Renal cortical epithelial cell (primary cell): ENCODE results near the gene FBLN7. TPM values are rescaled to one million over a fixed set of nuclear protein-coding genes. Genes with fewer than 3 reads are reported as not detected.
"Not testable (repeated sequence)": the region's sequence is repeated elsewhere in the genome, so short reads cannot be mapped to it uniquely, and the experiment has no call there.

Experiments
- DNase-seq: peaks from one replicate; pipeline ENCODE4 v3.0.0-alpha.2; 2011; ENCODE audit warnings: low read depth
- total RNA-seq: library from RNA; depleted of rRNA; stranded (reverse); fragments of >200 nt; gene quantifications from 2 replicates; pipeline ENCODE4 v1.2.3, GENCODE V29; 2014

The FBLN7 gene, protein sequence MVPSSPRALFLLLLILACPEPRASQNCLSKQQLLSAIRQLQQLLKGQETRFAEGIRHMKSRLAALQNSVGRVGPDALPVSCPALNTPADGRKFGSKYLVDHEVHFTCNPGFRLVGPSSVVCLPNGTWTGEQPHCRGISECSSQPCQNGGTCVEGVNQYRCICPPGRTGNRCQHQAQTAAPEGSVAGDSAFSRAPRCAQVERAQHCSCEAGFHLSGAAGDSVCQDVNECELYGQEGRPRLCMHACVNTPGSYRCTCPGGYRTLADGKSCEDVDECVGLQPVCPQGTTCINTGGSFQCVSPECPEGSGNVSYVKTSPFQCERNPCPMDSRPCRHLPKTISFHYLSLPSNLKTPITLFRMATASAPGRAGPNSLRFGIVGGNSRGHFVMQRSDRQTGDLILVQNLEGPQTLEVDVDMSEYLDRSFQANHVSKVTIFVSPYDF
- 0.15 and 0.52 TPM in 2 replicates for total RNA-seq

DNA sequence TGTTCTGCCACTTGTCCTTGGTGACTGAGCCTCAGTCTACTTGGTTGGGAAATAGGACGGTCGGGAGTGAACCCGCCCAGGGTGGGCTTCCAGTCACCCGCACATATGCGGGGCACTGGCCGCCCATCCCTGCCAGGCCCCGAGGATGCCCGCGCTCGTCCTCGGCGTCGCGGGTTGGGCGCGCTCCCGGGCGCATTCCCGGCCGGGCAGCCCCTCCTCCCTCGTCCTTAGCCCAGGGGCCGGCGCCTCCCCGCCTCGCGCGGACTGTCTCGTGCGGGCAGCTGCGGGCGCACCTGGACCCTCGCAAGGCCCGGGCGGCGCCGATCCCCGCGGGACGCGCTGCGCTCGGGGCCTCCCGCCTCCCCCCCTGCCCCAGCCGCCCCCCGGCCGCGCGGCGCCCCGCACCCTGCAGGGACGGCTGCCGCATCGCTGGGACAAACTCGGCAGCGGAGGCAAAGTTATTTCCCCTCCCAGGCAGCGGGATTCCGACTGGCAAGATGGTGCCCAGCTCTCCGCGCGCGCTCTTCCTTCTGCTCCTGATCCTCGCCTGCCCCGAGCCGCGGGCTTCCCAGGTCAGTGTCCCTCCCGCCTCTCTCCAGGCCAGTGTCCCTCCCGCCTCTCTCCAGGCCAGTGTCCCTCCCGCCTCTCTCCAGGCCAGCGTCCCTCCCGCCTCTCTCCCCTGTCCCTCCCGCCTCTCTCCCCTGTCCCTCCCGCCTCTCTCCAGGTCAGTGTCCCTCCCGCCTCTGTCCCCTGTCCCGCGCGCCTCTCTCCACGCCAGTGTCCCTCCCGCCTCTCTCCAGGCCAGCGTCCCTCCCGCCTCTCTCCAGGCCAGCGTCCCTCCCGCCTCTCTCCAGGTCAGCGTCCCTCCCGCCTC, at the start of gene FBLN7:
TSS of gene FBLN7 (plus strand) at position 227 of the 874 bp plus-strand sequence. CDS start at position 498, 271 bp downstream.
- no peak for DNase-seq

DNA sequence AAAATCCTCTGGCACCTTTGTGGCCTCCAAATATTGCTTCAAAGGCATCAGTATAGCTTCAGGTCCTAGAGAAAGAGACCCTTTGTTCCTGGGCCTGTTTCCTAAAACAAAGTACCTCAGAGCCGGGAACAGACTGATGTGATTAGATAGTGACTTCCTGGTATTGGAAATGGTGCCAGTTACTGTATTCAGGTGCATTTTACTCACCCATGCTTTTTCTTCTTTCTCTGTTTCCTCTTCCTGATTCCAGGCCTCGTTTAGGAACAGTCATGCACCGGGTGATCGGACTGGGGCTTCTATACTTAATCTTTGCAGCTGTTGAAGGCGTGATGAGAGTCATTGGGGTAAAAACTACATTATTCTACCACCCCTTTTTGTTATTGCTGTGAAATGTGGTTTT, 48.8 kb upstream of the FBLN7 start:
- DNase-seq: no peak

DNA sequence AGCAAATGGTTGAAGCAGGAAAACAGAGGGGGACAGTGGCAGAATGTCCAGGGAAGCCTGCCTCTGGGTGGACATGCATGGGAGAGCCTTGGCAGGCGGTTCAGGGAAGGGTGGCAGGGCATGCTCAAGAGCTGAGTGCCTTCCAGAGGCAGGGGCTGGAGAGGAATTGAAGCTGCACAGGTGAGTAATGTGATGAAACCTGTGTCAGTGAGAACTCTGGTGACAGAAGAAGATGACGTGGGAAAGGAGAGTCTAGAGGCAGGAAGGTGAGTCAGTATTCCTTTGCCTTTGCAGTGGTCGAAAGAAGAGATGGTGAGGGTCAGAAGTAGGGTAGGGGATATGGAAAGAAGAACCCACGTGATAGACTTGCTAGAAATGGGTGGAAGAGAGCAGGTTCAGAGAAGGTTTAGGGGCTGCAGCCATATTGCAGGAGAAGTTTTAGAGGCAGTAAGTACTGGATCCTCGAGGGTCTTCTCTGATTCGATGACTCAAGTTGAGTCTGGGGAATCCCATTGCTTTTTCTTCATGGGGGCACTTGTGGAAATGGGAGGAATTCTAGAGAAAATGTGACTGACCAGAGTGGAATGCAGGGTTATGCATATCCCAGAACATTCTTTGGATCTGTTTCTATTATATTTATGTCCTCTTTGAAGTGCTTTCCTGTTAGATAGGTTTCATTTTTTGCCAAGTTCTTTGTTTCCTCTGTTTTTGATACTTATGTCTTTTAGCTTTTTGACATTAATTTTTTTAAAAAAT, 45.7 kb upstream of the FBLN7 start:
- DNase-seq: peak; percentile 65

DNA sequence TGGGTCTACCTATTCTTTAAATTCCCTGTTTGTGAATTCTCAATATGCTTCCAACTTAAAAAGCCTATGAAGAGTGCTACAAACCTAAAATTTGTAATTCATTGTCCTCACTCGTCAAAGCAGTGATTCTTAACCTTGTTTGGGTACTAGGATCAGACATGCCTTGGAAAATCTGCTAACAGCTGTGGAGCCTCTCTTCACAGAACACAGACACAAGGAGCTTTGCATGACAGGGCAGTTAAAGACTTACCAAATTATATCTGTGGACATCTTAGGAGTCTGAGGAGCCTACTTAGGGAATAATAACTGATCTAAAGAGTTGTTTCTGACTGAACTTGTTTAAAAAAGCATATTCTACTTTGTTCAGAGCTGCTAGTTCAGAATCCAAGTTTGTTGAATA, 45.0 kb upstream of the FBLN7 start:
- DNase-seq: no peak

DNA sequence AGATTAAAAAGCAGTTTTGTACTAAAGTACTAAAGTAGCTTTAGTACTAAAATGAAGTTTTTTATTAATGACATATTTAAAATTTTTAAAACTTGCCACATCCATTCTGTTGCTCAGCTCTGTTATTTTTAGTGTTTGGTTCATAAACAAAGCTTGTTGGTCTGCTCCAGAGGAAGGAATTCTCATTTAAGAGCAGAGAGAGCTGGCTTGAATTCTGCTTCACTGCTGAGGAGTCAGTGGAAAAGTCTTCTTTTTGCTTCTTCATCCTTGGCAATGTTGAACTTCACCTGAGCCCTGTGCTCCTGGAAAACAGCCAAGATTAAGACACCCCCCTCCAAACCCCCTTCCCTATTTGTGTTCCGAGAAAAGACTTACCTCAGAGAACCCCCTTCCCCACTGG, 42.5 kb upstream of the FBLN7 start:
- DNase-seq: no peak

DNA sequence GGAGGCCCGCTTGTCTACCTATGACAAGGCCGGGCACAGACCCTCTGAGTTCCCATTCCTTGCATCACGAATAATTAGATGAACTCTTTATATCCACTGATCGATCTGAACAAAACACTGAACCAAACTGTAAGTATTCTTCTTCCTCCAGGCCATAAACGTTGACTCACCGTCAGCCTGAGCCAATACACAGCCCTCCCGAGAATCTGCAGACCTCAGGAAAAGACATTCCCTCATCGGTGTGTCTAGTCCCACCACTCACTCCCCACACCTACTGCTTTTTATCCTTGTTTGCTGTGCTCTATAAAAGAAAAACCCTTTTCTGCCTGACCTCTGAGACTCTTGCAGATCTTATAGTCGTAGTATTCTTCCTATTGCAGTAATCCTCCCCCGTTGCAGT, 42.1 kb upstream of the FBLN7 start:
- DNase-seq: no peak

DNA sequence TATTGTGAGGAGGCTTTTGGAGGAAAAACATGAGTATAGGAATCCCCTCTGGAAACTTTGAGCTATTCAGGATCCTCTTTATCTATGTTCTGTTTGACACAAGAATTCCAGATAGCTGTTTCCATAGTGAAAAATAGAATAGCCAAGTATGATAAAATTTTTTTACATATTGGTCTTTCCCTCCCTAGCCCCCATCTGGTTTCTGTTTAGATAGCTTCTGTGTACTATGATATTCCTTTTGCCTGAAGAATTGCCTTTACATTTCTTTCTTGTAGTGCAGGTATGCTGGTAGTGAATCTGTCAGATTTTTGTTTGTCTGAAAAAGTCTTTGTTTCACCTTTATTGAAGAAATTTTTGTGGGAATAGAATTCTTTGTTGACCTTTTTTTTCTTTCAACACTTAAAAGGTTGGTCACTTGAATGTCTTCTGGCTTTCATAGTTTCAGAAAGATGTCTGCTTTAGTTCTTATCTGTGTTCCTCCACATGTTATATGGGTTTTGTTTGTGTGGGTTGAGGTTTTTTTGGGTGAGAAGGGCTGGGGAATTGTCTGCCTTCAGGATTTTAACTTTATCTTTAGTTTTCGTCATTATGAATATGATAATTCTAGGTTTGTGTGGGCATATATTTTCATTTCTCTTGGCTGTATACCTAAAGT, 29.9 kb upstream of the FBLN7 start:
- DNase-seq: no peak

DNA sequence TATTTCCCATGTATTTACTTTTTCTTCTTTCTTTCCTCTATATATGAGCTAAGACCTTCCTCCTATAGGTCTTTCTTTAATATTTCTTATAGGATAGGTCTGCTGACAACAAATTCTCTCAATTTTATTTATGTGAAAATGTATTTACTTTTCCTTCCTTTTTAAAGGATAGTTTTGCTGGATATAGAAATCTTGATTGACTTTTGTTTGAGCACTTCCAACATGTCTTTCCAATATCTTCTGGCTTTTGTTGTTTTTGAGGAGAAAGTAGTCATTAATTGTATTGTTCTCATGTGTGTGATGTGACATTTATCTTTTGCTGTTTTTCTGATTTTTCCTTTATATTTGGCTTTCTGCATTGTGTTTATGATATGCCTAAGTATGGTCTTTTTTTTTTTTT, 28.9 kb upstream of the FBLN7 start:
- no peak for DNase-seq

DNA sequence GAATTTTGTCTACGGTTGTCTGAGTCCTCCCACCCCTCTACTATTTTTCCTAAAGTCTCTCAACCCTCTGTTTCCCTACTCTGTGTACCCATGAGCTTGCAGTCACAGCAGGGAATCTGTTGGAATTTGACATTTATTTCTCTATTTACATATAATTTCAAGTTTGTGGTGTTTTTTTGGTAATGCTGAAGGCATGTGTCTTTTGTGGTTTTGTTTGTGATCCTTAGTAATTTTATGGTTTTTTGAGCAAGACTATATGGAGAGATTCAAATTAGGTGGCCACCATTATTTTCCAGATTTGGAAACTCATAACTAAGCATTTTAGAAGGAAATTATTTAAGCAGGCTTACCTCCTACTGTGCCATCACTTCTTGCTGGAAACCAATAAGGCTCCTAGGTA, 27.2 kb upstream of the FBLN7 start:
- DNase-seq: no peak

DNA sequence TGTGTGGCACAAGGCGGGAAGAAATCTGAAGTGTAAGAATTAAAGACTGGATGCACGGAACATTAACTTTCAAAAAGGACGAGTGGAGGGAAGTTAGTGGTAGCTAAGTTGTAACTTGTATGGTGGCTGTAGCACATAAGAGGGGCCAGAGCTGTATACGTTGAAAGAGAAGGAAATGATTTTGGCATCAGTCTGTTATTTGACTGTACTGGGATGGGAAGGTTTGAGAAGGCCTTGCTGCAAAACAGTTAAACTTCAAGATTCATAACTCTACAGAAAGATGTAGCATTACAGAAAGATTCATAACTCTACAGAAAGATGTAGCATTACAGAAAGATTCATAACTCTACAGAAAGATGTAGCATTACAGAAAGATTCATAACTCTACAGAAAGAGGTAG, 24.8 kb upstream of the FBLN7 start:
- DNase-seq: not testable (repeated sequence)

DNA sequence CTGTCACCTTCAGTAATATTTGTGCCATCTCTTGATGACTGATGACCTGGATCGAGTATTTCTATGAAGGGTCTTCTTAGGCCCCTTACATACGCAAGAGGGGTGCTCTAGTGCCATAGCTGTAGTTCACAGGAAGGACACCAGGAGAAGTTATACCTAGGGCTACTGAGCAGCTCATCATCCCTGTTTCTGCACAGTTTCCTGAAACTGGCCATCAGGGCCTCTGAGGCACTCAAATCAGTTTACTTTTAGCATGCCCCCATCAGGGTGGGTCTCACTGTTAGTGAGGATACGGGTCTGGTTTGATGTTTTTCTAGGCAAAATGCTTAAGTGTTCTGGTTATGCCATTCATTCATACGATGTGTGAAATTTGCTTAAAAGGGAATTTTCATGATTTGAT, 20.0 kb upstream of the FBLN7 start:
- DNase-seq: no peak

DNA sequence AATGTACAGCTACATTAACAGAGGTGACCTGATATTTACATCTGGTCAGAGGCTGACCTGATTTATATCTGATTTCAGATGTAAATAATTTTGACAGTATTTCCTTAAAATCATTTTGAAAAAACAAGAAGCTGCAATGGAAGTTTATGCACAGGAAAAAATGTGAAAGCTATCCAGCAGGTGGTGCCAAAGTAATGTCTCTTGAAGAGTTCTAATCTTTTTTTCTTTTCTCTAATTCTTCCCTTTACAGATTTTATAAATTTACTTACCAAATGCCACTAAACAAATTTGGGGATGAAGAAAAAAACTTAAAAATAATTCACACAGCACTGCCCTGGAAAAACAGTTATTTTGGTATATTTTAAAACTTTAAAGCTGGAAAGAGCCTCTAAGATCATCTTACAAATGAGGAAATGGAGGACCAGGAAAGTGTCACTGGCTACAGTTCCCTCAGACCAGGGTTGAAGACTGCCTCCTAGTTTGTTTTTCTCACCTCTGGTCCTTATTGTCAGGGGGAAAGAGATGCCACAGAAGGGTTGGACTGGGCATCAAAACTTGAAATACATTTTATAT, 16.4 kb upstream of the FBLN7 start:
- DNase-seq: peak; percentile 70

DNA sequence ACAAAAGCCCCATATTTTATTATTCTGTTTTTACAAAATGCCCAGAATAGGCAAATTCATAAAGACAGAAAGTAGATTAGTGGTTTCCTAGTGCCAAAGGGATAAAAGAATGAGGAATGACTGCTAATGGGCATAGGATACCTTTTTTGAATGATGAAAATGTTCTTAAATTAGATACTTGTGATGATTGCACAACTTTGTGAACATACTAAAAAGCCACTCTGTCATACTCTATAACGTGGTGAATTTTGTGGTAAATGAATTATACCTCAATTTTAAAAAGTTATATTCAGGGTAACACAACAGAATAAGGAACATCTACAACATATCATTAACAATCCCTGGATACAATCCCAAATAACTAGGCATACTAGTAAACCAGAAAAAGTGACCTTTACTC, 9.1 kb upstream of the FBLN7 start:
- DNase-seq: no peak

DNA sequence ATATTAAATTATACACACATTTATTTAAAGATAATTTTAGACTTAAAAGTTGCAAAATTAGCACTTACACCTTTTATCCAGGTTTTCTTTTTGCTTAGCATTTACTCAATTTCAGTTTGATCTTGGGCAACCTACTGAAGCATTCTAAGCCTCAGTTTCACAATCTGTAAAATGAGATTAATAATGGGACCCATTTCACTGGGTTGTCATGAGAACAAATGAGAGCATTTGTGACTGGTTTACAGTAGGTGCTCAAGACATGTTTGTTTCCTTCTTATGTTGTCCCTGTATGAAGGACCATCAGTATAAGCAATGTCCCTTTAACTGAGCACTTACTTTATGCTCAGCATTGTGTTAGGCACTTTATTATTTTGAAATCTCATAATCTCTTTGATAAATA, 4.8 kb upstream of the FBLN7 start:
- no peak for DNase-seq

DNA sequence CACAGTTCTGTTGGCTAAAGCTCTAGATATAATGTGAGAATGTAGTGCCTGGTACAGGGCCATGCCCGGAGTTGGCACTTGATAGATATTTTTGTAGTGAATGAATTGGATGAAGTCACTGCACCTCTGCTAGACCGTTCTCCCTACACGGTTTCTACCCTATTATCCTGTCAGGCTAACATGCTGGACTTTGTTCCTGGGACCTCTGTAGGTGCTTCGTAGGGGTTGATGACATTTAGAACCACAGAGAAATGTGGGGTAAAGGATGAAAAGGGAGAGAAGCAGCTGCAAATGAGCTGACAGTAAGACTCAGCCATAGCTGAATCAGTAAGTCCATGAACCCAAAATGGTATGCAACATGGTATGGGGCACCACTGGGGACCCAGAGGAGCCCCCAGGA, 4.1 kb upstream of the FBLN7 start:
- DNase-seq: no peak

DNA sequence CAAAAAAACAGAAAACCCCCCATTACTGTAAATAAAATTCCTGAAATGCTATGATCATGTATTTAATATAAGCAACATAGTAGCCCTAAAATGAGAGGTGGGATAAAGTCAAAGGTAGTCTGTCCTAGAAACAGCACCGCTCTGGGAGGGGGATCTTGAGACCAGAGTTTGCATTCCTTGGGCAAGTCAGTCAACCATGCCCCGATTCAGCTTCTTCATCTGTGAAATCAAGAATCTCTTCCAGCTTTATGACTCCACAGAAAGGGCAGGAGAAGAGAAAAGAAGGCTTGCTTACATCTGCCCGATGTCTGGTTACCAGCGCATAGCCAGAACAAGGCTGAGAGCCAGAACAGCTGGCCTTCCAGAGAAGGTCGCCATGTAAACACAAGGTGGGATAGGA, 2.1 kb upstream of the FBLN7 start:
- peak; percentile 45 for DNase-seq

DNA sequence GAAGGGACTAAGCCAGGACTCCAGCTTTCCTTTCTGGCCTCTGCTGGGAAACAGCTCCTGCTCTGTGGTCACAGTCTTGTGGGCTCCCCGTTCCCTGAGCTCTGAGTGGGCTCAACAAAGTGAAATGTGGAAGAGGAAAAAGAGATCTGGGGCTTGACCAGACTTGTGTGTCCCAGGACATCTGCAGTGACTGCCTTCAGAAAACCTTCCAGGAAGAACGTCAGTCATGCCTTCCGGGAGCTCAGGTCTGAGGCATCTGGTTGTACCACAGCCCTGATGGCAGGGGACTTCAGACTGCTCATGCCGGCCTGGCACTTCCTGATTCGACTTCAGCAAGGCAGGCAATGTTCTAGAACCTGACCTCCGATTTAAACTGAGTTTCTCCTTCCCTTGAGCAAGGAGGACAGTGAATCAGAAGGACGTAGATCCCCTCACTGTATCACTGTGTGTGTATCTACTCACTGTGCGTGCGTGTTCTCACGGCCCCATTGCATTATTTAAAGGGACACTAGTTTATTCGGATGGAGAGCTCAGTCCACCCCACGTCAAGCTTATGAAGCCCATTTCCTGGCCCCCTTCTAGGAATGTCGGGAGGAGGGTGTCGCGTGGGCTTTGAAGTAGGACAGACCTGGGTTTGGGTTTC, 548 bp upstream of the FBLN7 start:
- no peak for DNase-seq

DNA sequence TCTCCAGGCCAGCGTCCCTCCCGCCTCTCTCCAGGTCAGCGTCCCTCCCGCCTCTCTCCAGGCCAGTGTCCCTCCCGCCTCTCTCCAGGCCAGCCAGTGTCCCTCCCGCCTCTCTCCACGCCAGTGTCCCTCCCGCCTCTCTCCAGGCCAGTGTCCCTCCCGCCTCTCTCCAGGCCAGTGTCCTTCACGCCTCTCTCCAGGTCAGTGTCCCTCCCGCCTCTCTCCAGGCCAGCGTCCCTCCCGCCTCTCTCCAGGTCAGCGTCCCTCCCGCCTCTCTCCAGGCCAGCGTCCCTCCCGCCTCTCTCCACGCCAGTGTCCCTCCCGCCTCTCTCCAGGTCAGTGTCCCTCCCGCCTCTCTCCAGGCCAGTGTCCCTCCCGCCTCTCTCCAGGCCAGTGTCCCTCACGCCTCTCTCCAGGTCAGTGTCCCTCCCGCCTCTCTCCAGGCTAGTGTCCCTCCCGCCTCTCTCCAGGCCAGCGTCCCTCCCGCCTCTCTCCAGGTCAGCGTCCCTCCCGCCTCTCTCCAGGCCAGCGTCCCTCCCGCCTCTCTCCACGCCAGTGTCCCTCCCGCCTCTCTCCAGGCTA, 939 bp downstream of the FBLN7 start:
- not testable (repeated sequence) for DNase-seq

DNA sequence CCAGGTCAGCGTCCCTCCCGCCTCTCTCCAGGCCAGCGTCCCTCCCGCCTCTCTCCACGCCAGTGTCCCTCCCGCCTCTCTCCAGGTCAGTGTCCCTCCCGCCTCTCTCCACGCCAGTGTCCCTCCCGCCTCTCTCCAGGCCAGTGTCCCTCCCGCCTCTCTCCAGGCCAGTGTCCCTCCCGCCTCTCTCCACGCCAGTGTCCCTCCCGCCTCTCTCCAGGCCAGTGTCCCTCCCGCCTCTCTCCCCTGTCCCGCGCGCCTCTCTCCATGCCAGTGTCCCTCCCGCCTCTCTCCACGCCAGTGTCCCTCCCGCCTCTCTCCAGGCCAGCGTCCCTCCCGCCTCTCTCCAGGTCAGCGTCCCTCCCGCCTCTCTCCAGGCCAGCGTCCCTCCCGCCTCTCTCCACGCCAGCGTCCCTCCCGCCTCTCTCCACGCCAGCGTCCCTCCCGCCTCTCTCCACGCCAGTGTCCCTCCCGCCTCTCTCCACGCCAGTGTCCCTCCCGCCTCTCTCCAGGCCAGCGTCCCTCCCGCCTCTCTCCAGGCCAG, 1.5 kb downstream of the FBLN7 start:
- not testable (repeated sequence) for DNase-seq

DNA sequence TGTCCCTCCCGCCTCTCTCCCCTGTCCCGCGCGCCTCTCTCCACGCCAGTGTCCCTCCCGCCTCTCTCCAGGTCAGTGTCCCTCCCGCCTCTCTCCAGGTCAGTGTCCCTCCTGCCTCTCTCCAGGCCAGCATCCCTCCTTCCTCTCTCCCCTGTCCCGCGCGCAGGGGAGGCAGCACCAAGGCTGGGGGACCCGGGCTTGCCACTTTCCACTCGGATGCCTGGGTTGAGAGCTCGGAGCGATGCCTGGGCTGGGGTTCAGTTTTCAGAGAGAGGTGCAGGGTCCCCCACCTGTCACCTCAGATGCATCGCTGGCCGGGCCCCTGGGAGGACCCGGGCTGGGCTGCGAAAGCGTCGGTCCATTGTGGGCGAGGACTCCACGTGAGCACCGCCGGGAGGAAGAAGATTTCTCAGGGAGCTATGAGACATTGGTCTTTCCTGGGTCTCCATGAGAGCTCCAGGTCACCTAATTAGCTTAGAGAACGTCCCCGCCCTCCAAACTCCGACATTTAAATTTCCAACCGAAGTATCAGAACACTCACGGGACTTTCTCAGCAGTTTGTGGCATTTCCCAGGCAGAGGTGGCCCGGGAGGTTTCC, 2.1 kb downstream of the FBLN7 start:
- no peak for DNase-seq
